GM12864 (cell line): Measurements from ENCODE around the gene UNC13A.
A peak's percentile ranks its signal among the peaks of the same experiment; 100 is the strongest.

Source experiments
- DNase-seq: peaks from one replicate; pipeline ENCODE4 v3.0.0-alpha.2; 2011; ENCODE audit warnings: low read depth
- H3K4me3 ChIP-seq: 2 replicates; pipeline ENCODE4 v1.5.1; 2011; ENCODE audit warnings: mild to moderate bottlenecking, low read depth, low read length, control low read depth
- CTCF ChIP-seq: IDR thresholded peaks from 2 replicates; pipeline ENCODE4 v1.5.1; 2011; ENCODE audit warnings: low read depth, mild to moderate bottlenecking, moderate library complexity, low read length, control low read depth, inconsistent platforms; ENCODE audit errors: missing control alignments

UNC13A gene

GRCh38 chr19:17646441-17646840 is 41.7 kb downstream of the UNC13A start:
- peak; percentile 30 for TF ChIP-seq CTCF
- H3K4me3 ChIP-seq: no peak overlapping the region
- no peak for DNase-seq

GRCh38 chr19:17645339-17645963 is 42.7 kb downstream of the UNC13A start:
- no peak for TF ChIP-seq CTCF
- DNase-seq: no peak
- H3K4me3 ChIP-seq: no peak overlapping the region

- TF ChIP-seq CTCF: no peak
Measured at GRCh38 chr19:17642656-17643055, 45.5 kb downstream of the UNC13A start.

GRCh38 chr19:17641846-17642245 is 46.3 kb downstream of the UNC13A start:
- H3K4me3 ChIP-seq: no peak overlapping the region
- DNase-seq: no peak
- TF ChIP-seq CTCF: no peak

More at GRCh38 chr19:17642656-17643055, 45.5 kb downstream of the UNC13A start:
- no peak for DNase-seq
- H3K4me3 ChIP-seq: no peak overlapping the region

- DNase-seq: no peak
- H3K4me3 ChIP-seq: no peak overlapping the region
- no peak for TF ChIP-seq CTCF
Measured at GRCh38 chr19:17641181-17641580, 47.0 kb downstream of the UNC13A start.

GRCh38 chr19:17633700-17634099 is 54.5 kb downstream of the UNC13A start:
- H3K4me3 ChIP-seq: no peak overlapping the region
- DNase-seq: no peak
- TF ChIP-seq CTCF: no peak

- no peak overlapping the region for H3K4me3 ChIP-seq
- DNase-seq: no peak
- no peak for TF ChIP-seq CTCF
Measured at GRCh38 chr19:17632577-17632976, 55.6 kb downstream of the UNC13A start.
